ENCODE measurements around the gene RPL12.
"Not testable (repeated sequence)": the region's sequence is repeated elsewhere in the genome, so short reads cannot be mapped to it uniquely, and the experiment has no call there.

RPL12 gene

GRCh38 chr9:127467621-127468020 lies 16.4 kb upstream of the RPL12 start:
- no peak for DNase-seq (ENCODE audit: low spot score)

- not testable (repeated sequence) for DNase-seq (ENCODE audit: low spot score)
Observed at GRCh38 chr9:127466407-127466917, 15.3 kb upstream of the RPL12 start.

GRCh38 chr9:127463911-127464310 lies 12.7 kb upstream of the RPL12 start:
- no peak for DNase-seq (ENCODE audit: low spot score)

GRCh38 chr9:127463382-127463781 lies 12.2 kb upstream of the RPL12 start:
- DNase-seq (ENCODE audit: low spot score): no peak

GRCh38 chr9:127458921-127459320 lies 7.7 kb upstream of the RPL12 start:
- no peak for DNase-seq (ENCODE audit: low spot score)

GRCh38 chr9:127457191-127457878 lies 6.1 kb upstream of the RPL12 start:
- no peak for DNase-seq (ENCODE audit: low spot score)

GRCh38 chr9:127455324-127455992 lies 4.3 kb upstream of the RPL12 start:
- DNase-seq (ENCODE audit: low spot score): no peak

GRCh38 chr9:127452691-127453090 lies 1.5 kb upstream of the RPL12 start:
- peak; percentile 36 for DNase-seq (ENCODE audit: low spot score)

- peak; percentile 61 for DNase-seq (ENCODE audit: low spot score)
Observed at GRCh38 chr9:127451858-127452656, 851 bp upstream of the RPL12 start.

- DNase-seq (ENCODE audit: low spot score): no peak
Observed at GRCh38 chr9:127451608-127451857, 327 bp upstream of the RPL12 start.

GRCh38 chr9:127450243-127450760 lies 904 bp downstream of the RPL12 start:
- peak; percentile 5 for DNase-seq (ENCODE audit: low spot score)

- no peak for DNase-seq (ENCODE audit: low spot score)
Observed at GRCh38 chr9:127449332-127449966, 1.8 kb downstream of the RPL12 start.

- DNase-seq (ENCODE audit: low spot score): no peak
Observed at GRCh38 chr9:127448112-127448805, 2.9 kb downstream of the RPL12 start.

- no peak for DNase-seq (ENCODE audit: low spot score)
Observed at GRCh38 chr9:127447416-127448111, 3.6 kb downstream of the RPL12 start.

GRCh38 chr9:127446713-127447415 lies 4.3 kb downstream of the RPL12 start:
- no peak for DNase-seq (ENCODE audit: low spot score)

- DNase-seq (ENCODE audit: low spot score): no peak
Observed at GRCh38 chr9:127445851-127446712, 5.1 kb downstream of the RPL12 start.

GRCh38 chr9:127444921-127445850 lies 6.0 kb downstream of the RPL12 start:
- no peak for DNase-seq (ENCODE audit: low spot score)

- DNase-seq (ENCODE audit: low spot score): no peak
Observed at GRCh38 chr9:127444283-127444920, 6.8 kb downstream of the RPL12 start.

All from LoVo (cell line).